ENCODE data around the gene DCLK1.

DNA sequence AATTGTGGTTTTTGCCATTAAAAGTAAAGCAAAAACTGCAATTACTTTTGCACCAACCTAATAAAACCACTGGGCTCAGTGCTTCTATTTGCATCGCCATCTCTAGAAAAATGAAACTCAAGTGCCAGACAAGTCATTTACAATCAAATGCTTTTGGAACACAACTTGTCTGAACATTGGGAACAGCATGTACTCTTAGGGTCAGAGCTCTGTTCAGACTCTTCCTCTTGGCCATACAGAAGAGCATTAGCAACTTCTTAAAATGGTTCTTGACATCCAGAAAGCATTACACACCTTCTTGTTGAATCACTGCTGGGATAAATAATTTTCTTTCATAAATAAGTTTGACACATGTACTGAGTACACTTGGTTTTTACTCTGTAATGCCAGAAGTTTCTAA is 272.5 kb downstream of the DCLK1 start:
- TF ChIP-seq POLR2A (IDR thresholded peaks at IDR 0.05; ENCODE audit: low read length) (no peak), GATA1 (IDR thresholded peaks at IDR 0.05; ENCODE audit: low read depth, low read length) (no peak)

Data from erythroblast (primary cell).